HL-60/S4 (cell line): ENCODE data around the gene CFAP91.

Source experiments
- in situ Hi-C: fragments of 300-500 bp; cut with MboI; formaldehyde crosslinking; loops from 2 replicates; pipeline ENCODE4 v1.14.3; 2022; ENCODE audit warnings: low sequenced_read_pairs

CFAP91 gene

GRCh38 chr3:119676771-119677640 is 25.8 kb upstream of the CFAP91 start, which contains the start of gene COX17:
COX17 (minus strand) TSS chr3:119677406; CDS start chr3:119677310, 96 bp downstream.
- in situ Hi-C loops, result loop anchor here (25.0 kb wide), 1 partner anchor 790 kb away; no protein-coding TSS in a partner anchor

GRCh38 chr3:119677641-119677934 is 25.2 kb upstream of the CFAP91 start:
- in situ Hi-C loops, result loop anchor here (25.0 kb wide), 1 partner anchor 790 kb away; no protein-coding TSS in a partner anchor

- in situ Hi-C loops, result loop anchor here (25.0 kb wide), 1 partner anchor 791 kb away; no protein-coding TSS in a partner anchor
Measured at GRCh38 chr3:119678209-119678608, 24.6 kb upstream of the CFAP91 start.

- in situ Hi-C loops, result loop anchor here (25.0 kb wide), 1 partner anchor 793 kb away; no protein-coding TSS in a partner anchor
Measured at GRCh38 chr3:119679874-119680273, 22.9 kb upstream of the CFAP91 start.

- in situ Hi-C loops, result loop anchor here (25.0 kb wide), 1 partner anchor 794 kb away; no protein-coding TSS in a partner anchor
Measured at GRCh38 chr3:119681279-119681678, 21.5 kb upstream of the CFAP91 start.

GRCh38 chr3:119683421-119683820 is 19.4 kb upstream of the CFAP91 start:
- in situ Hi-C loops, result loop anchor here (25.0 kb wide), 1 partner anchor 796 kb away; no protein-coding TSS in a partner anchor

- in situ Hi-C loops, result loop anchor here (25.0 kb wide), 1 partner anchor 803 kb away; no protein-coding TSS in a partner anchor
Measured at GRCh38 chr3:119690043-119690656, 12.7 kb upstream of the CFAP91 start.

GRCh38 chr3:119695480-119695879 is 7.3 kb upstream of the CFAP91 start:
- in situ Hi-C loops, result loop anchor here (25.0 kb wide), 1 partner anchor 808 kb away; no protein-coding TSS in a partner anchor

GRCh38 chr3:119697394-119697793 is 5.4 kb upstream of the CFAP91 start:
- in situ Hi-C loops, result loop anchor here (25.0 kb wide), 1 partner anchor 810 kb away; no protein-coding TSS in a partner anchor

GRCh38 chr3:119700269-119700919 is 2.4 kb upstream of the CFAP91 start:
- in situ Hi-C loops, result no loop called here

GRCh38 chr3:119700920-119701734 is 1.7 kb upstream of the CFAP91 start:
- in situ Hi-C loops, result no loop called here

GRCh38 chr3:119703820-119704531 is 1.2 kb downstream of the CFAP91 start:
- in situ Hi-C loops, result no loop called here

GRCh38 chr3:119715105-119715504 is 12.3 kb downstream of the CFAP91 start:
- in situ Hi-C loops, result no loop called here

- in situ Hi-C loops, result no loop called here
Measured at GRCh38 chr3:119716998-119717397, 14.2 kb downstream of the CFAP91 start.

GRCh38 chr3:119717520-119717919 is 14.7 kb downstream of the CFAP91 start:
- in situ Hi-C loops, result no loop called here

- in situ Hi-C loops, result no loop called here
Measured at GRCh38 chr3:119723022-119723421, 20.2 kb downstream of the CFAP91 start.

GRCh38 chr3:119726909-119727308 is 24.1 kb downstream of the CFAP91 start:
- in situ Hi-C loops, result no loop called here

GRCh38 chr3:119729996-119730395 is 27.2 kb downstream of the CFAP91 start:
- in situ Hi-C loops, result no loop called here

GRCh38 chr3:119731560-119732343 is 28.9 kb downstream of the CFAP91 start:
- in situ Hi-C loops, result no loop called here
